Activated T-cell treated with anti-CD3 and anti-CD28 coated beads, Interleukin-2, amount 50 U/mL, for 1 hour (primary cell): ENCODE measurements around the gene CEMIP.

ENCODE experiments used
- DNase-seq: peaks from one replicate; pipeline ENCODE4 v3.0.0-alpha.2; 2020

CEMIP gene

GRCh38 chr15:80785811-80786354, 6.7 kb downstream of the CEMIP start:
- no peak for DNase-seq

- DNase-seq: no peak
Measured at GRCh38 chr15:80787316-80787715, 8.1 kb downstream of the CEMIP start.

- DNase-seq: no peak
Measured at GRCh38 chr15:80788536-80788935, 9.4 kb downstream of the CEMIP start.

- DNase-seq: no peak
Measured at GRCh38 chr15:80789296-80789695, 10.1 kb downstream of the CEMIP start.

- DNase-seq: no peak
Measured at GRCh38 chr15:80789796-80790195, 10.6 kb downstream of the CEMIP start.

- no peak for DNase-seq
Measured at GRCh38 chr15:80790236-80790635, 11.1 kb downstream of the CEMIP start.

GRCh38 chr15:80791004-80791403, 11.8 kb downstream of the CEMIP start:
- DNase-seq: no peak

- DNase-seq: no peak
Measured at GRCh38 chr15:80796407-80796806, 17.2 kb downstream of the CEMIP start.

GRCh38 chr15:80798911-80799310, 19.7 kb downstream of the CEMIP start:
- no peak for DNase-seq

- no peak for DNase-seq
Measured at GRCh38 chr15:80800067-80800466, 20.9 kb downstream of the CEMIP start.

- no peak for DNase-seq
Measured at GRCh38 chr15:80801891-80802680, 22.9 kb downstream of the CEMIP start.

- DNase-seq: no peak
Measured at GRCh38 chr15:80803580-80804525, 24.7 kb downstream of the CEMIP start.

GRCh38 chr15:80804970-80805495, 25.9 kb downstream of the CEMIP start:
- DNase-seq: no peak

- no peak for DNase-seq
Measured at GRCh38 chr15:80811781-80812315, 32.7 kb downstream of the CEMIP start.

GRCh38 chr15:80815106-80815505, 35.9 kb downstream of the CEMIP start:
- no peak for DNase-seq

GRCh38 chr15:80816049-80816653, 37.0 kb downstream of the CEMIP start:
- no peak for DNase-seq

GRCh38 chr15:80816936-80817335, 37.8 kb downstream of the CEMIP start:
- no peak for DNase-seq

GRCh38 chr15:80817901-80818300, 38.7 kb downstream of the CEMIP start:
- DNase-seq: no peak

GRCh38 chr15:80819001-80819400, 39.8 kb downstream of the CEMIP start:
- no peak for DNase-seq

- no peak for DNase-seq
Measured at GRCh38 chr15:80820092-80820491, 40.9 kb downstream of the CEMIP start.

GRCh38 chr15:80822256-80822655, 43.1 kb downstream of the CEMIP start:
- no peak for DNase-seq

GRCh38 chr15:80822676-80823075, 43.5 kb downstream of the CEMIP start:
- no peak for DNase-seq

- no peak for DNase-seq
Measured at GRCh38 chr15:80823120-80823519, 44.0 kb downstream of the CEMIP start.
